Mononuclear cell (primary cell): ENCODE measurements around the gene SSBP1. TPM values are rescaled to one million over a fixed set of nuclear protein-coding genes. Genes with fewer than 3 reads are reported as not detected.
A peak's percentile ranks its signal among the peaks of the same experiment; 100 is the strongest.
"Not testable (repeated sequence)": the region's sequence is repeated elsewhere in the genome, so short reads cannot be mapped to it uniquely, and the experiment has no call there.

Experiments used
- H3K27me3 ChIP-seq: 2 replicates; pipeline ENCODE4 v1.6.0; 2011; ENCODE audit warnings: low read length, control low read depth; ENCODE audit not compliant: insufficient read depth
- H3K4me1 ChIP-seq: 2 replicates; pipeline ENCODE4 v1.5.1; 2011; ENCODE audit warnings: mild to moderate bottlenecking, low read length, control low read depth; ENCODE audit not compliant: insufficient read depth
- H3K4me3 ChIP-seq: 2 replicates; pipeline ENCODE4 v1.5.1; 2011; ENCODE audit warnings: mild to moderate bottlenecking, low read length, moderate library complexity
- H3K9me3 ChIP-seq: 2 replicates; pipeline ENCODE4 v1.5.1; 2011; ENCODE audit warnings: low read depth, mild to moderate bottlenecking, control low read depth, low read length
- total RNA-seq: library from RNA; depleted of rRNA; stranded (reverse); fragments of >200 nt; gene quantifications from one replicate; pipeline ENCODE4 v1.2.3, GENCODE V29; 2012

Gene SSBP1
- total RNA-seq: 94.9 TPM

- H3K4me1 ChIP-seq: peaks cover 30% of the 10 kb centered on the region
- H3K27me3 ChIP-seq: no peaks in the 10 kb centered on the region
- H3K9me3 ChIP-seq: no peaks in the 10 kb centered on the region
- peak within 1 kb of the TSS; percentile 87 for H3K4me3 ChIP-seq
Observed at GRCh38 chr7:141737836-141738591, at the start of gene SSBP1. Gene SSBP1, plus strand, starts transcription at chr7:141738358. Its CDS starts 809 bp downstream, at chr7:141739167.

GRCh38 chr7:141689072-141689825, 48.9 kb upstream of the SSBP1 start:
- H3K9me3 ChIP-seq: not testable (repeated sequence)

GRCh38 chr7:141691540-141691939, 46.6 kb upstream of the SSBP1 start:
- Histone ChIP-seq H3K9me3 (no peaks in the 10 kb centered on the region), H3K4me1 (peaks cover 12% of the 10 kb centered on the region), H3K27me3 (no peaks in the 10 kb centered on the region), H3K4me3 (no peak overlapping the region)

More at GRCh38 chr7:141689072-141689825, 48.9 kb upstream of the SSBP1 start:
- not testable (repeated sequence) for H3K4me3 ChIP-seq, H3K27me3 ChIP-seq, H3K4me1 ChIP-seq

- Histone ChIP-seq H3K4me3 (no peak overlapping the region), H3K27me3 (no peaks in the 10 kb centered on the region), H3K9me3 (no peaks in the 10 kb centered on the region), H3K4me1 (peaks cover 12% of the 10 kb centered on the region)
Observed at GRCh38 chr7:141691961-141692360, 46.2 kb upstream of the SSBP1 start.

- H3K4me1 ChIP-seq: peaks cover 14% of the 10 kb centered on the region
- no peak overlapping the region for H3K4me3 ChIP-seq
- H3K9me3 ChIP-seq: no peaks in the 10 kb centered on the region
- H3K27me3 ChIP-seq: no peaks in the 10 kb centered on the region
Observed at GRCh38 chr7:141693082-141693481, 45.1 kb upstream of the SSBP1 start.

GRCh38 chr7:141695803-141696289, 42.3 kb upstream of the SSBP1 start:
- Histone ChIP-seq H3K4me3 (no peak overlapping the region), H3K4me1 (peaks cover 32% of the 10 kb centered on the region), H3K9me3 (no peaks in the 10 kb centered on the region), H3K27me3 (no peaks in the 10 kb centered on the region)

GRCh38 chr7:141696348-141696747, 41.8 kb upstream of the SSBP1 start:
- Histone ChIP-seq H3K27me3 (no peaks in the 10 kb centered on the region), H3K4me3 (no peak overlapping the region), H3K9me3 (no peaks in the 10 kb centered on the region), H3K4me1 (peaks cover 35% of the 10 kb centered on the region)

GRCh38 chr7:141697211-141697871, 40.8 kb upstream of the SSBP1 start:
- no peak overlapping the region for H3K4me3 ChIP-seq
- H3K4me1 ChIP-seq: peaks cover 37% of the 10 kb centered on the region
- peaks cover under 1% of the 10 kb centered on the region for H3K27me3 ChIP-seq
- H3K9me3 ChIP-seq: no peaks in the 10 kb centered on the region

- H3K4me3 ChIP-seq: no peak overlapping the region
- H3K9me3 ChIP-seq: no peaks in the 10 kb centered on the region
- H3K4me1 ChIP-seq: peaks cover 44% of the 10 kb centered on the region
- peaks cover 12% of the 10 kb centered on the region for H3K27me3 ChIP-seq
Observed at GRCh38 chr7:141698247-141699015, 39.7 kb upstream of the SSBP1 start.

GRCh38 chr7:141699860-141700259, 38.3 kb upstream of the SSBP1 start:
- no peaks in the 10 kb centered on the region for H3K9me3 ChIP-seq
- peaks cover 44% of the 10 kb centered on the region for H3K4me1 ChIP-seq
- H3K4me3 ChIP-seq: no peak overlapping the region

GRCh38 chr7:141700296-141700847, 37.8 kb upstream of the SSBP1 start:
- H3K9me3 ChIP-seq: no peaks in the 10 kb centered on the region
- H3K4me3 ChIP-seq: peak overlapping the region; percentile 48
- peaks cover 43% of the 10 kb centered on the region for H3K4me1 ChIP-seq
- peaks cover 12% of the 10 kb centered on the region for H3K27me3 ChIP-seq

More at GRCh38 chr7:141699860-141700259, 38.3 kb upstream of the SSBP1 start:
- H3K27me3 ChIP-seq: peaks cover 12% of the 10 kb centered on the region

GRCh38 chr7:141700848-141701371, 37.2 kb upstream of the SSBP1 start:
- Histone ChIP-seq H3K4me1 (peaks cover 38% of the 10 kb centered on the region), H3K4me3 (peak overlapping the region; percentile 48), H3K27me3 (peaks cover 12% of the 10 kb centered on the region)

GRCh38 chr7:141701489-141702046, 36.6 kb upstream of the SSBP1 start:
- H3K4me1 ChIP-seq: peaks cover 32% of the 10 kb centered on the region
- H3K9me3 ChIP-seq: no peaks in the 10 kb centered on the region
- peak overlapping the region; percentile 55 for H3K4me3 ChIP-seq
- H3K27me3 ChIP-seq: peaks cover 12% of the 10 kb centered on the region

More at GRCh38 chr7:141700848-141701371, 37.2 kb upstream of the SSBP1 start:
- no peaks in the 10 kb centered on the region for H3K9me3 ChIP-seq
